Measurements from ENCODE around the gene CNTN5. TPM values are rescaled to one million over a fixed set of nuclear protein-coding genes. Genes with fewer than 3 reads are reported as not detected.
"Not testable (repeated sequence)": the region's sequence is repeated elsewhere in the genome, so short reads cannot be mapped to it uniquely, and the experiment has no call there.

CNTN5 gene
- total RNA-seq, 4 donors from 2014 or later, result not detected

DNA sequence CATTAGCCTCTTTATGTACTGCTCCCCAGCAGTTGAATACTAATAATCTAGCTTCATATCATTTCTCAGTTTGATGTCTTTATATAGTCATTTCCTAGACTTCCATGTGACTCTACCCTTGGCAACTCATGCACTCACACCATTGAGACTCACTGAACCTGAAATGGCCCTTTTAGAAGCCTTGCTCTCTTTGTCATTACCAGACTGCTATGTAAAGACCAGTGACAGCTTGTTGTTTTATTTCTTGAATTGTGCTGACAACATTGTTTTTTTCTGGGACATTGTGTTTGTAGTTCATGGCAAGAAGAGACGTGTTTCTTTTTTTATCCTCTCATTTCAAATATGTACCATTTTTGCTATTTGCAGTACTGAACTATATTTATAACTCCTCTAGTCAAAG is 256.5 kb downstream of the CNTN5 start:
- Histone ChIP-seq H3K36me3 (no peaks in the 10 kb centered on the region), H3K4me3 (no peak overlapping the region), H3K27ac (no peak overlapping the region), H3K4me1 (no peaks in the 10 kb centered on the region), H3K9me3 (no peaks in the 10 kb centered on the region), H3K27me3 (no peaks in the 10 kb centered on the region)
- no peak for DNase-seq (ENCODE audit: low spot score in 2 of 2)
- WGBS, result 20% methylated on average over 1 of the region's 1 CpG
- TF ChIP-seq POLR2A (IDR thresholded peaks at IDR 0.05) (no peak), POLR2AphosphoS5 (IDR thresholded peaks at IDR 0.05) (no peak), EP300 (IDR thresholded peaks at IDR 0.05) (no peak)
- TF ChIP-seq, protein P1, sequence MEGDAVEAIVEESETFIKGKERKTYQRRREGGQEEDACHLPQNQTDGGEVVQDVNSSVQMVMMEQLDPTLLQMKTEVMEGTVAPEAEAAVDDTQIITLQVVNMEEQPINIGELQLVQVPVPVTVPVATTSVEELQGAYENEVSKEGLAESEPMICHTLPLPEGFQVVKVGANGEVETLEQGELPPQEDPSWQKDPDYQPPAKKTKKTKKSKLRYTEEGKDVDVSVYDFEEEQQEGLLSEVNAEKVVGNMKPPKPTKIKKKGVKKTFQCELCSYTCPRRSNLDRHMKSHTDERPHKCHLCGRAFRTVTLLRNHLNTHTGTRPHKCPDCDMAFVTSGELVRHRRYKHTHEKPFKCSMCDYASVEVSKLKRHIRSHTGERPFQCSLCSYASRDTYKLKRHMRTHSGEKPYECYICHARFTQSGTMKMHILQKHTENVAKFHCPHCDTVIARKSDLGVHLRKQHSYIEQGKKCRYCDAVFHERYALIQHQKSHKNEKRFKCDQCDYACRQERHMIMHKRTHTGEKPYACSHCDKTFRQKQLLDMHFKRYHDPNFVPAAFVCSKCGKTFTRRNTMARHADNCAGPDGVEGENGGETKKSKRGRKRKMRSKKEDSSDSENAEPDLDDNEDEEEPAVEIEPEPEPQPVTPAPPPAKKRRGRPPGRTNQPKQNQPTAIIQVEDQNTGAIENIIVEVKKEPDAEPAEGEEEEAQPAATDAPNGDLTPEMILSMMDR (IDR thresholded peaks at IDR 0.05), result no peak

DNA sequence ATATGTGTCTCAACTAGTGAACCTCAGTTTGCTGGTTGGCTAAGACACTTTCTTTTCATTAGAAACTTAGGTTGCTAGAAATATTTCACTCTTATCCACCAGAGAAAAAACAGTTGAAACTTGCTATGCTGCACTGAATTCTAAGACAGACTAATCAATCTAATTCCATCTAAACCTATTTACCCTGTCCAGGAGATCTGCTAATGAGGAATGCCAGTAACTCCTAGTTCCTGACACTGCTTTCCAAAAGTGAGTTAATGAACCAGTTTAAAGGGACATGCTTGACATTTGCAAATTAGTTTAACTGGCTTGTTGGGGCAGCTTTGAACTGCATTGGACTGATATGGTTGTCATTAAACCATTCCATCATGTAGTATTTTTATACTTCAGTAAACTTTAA is 258.5 kb downstream of the CNTN5 start:
- no peak for DNase-seq (ENCODE audit: low spot score in 2 of 2)
- no peak overlapping the region for H3K27ac ChIP-seq
- TF ChIP-seq EP300 (IDR thresholded peaks at IDR 0.05), result no peak
- TF ChIP-seq POLR2A (IDR thresholded peaks at IDR 0.05), result no peak
- no peak for TF ChIP-seq POLR2AphosphoS5 (IDR thresholded peaks at IDR 0.05)
- TF ChIP-seq, protein P1 (IDR thresholded peaks at IDR 0.05), result no peak
- no peak overlapping the region for H3K4me3 ChIP-seq
- H3K36me3 ChIP-seq, result no peaks in the 10 kb centered on the region
- H3K27me3 ChIP-seq, result no peaks in the 10 kb centered on the region
- no peaks in the 10 kb centered on the region for H3K9me3 ChIP-seq
- no peaks in the 10 kb centered on the region for H3K4me1 ChIP-seq

DNA sequence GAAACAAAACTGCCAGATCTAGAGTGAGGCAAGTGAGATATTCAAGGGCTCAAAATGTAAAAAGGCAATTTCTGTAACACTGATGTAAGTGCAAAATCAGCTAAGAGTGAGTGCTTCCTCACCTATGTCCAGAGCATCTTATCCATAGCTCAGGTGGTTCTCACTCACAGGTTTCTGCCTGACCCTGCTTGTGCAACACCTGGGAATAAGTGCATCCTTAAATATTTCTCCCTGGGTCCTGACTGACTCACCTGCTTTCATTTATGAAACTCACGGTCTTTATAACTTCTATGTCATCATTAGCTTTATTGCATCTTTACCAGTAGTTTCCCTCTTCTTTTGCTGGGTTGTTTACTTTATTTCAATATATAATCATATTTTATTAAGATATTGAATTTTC is 260.6 kb downstream of the CNTN5 start:
- Histone ChIP-seq H3K27ac (no peak overlapping the region), H3K36me3 (no peaks in the 10 kb centered on the region), H3K9me3 (no peaks in the 10 kb centered on the region), H3K4me3 (no peak overlapping the region), H3K27me3 (no peaks in the 10 kb centered on the region), H3K4me1 (no peaks in the 10 kb centered on the region)
- TF ChIP-seq, protein P1 (IDR thresholded peaks at IDR 0.05), result no peak
- TF ChIP-seq EP300 (IDR thresholded peaks at IDR 0.05) (no peak), POLR2A (IDR thresholded peaks at IDR 0.05) (no peak), POLR2AphosphoS5 (IDR thresholded peaks at IDR 0.05) (no peak)
- 58% methylated on average over 1 of the region's 1 CpG for WGBS
- no peak for DNase-seq (ENCODE audit: low spot score in 2 of 2)

DNA sequence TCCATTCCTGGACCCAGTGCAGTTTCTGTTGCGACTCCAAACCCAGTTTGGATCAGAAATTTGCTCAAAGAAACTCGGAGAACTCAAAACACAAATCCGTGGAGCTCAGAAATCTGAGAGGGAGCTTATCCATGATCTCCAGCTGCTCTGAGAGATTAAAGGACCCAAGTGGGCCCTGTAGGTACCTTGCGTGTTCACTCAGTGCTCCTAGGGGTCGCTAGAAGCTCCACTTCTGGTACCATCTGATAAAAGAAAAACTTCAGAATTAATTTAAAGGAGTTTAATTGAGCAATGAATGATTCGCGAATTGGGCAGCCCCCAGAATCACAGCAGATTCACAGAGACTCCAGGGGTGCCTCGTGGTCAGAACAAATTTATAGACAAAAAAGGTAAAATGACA is 277.2 kb downstream of the CNTN5 start:
- not testable (repeated sequence) for DNase-seq (ENCODE audit: low spot score in 2 of 2); H3K36me3 ChIP-seq; H3K27me3 ChIP-seq; H3K4me1 ChIP-seq; H3K9me3 ChIP-seq; H3K27ac ChIP-seq; H3K4me3 ChIP-seq
- WGBS, result 80% methylated on average over 8 of the region's 8 CpGs

DNA sequence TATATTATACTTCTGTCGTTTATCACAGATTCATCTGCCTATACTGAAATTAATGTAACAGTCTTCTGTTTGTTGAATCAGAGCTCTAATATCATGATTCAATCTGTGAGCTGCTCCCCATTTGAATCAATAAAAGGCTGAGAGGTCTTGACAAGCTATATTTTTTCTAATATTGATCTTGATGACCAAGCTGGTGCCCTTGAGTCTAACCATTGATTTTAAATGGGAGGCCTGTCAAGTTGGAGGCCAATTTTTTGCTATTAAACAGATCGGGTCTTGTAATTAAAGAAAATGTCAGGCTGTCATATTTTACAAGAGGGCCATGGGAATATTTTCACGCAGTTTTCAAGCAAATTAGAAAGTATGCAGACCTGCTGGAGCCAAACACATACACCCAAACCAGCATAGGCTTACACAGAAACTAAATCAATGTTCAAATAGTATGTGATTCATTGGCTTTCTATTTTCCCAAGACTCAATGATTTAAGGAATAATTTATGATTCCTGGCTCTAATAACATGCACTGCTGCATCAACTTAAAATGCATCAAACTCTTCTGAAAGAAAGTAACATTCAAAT is 286.9 kb downstream of the CNTN5 start:
- TF ChIP-seq POLR2AphosphoS5 (IDR thresholded peaks at IDR 0.05), result no peak
- TF ChIP-seq POLR2A (IDR thresholded peaks at IDR 0.05), result no peak
- no peak for TF ChIP-seq EP300 (IDR thresholded peaks at IDR 0.05)
- TF ChIP-seq, protein P1 (IDR thresholded peaks at IDR 0.05), result no peak
- Histone ChIP-seq H3K9me3 (no peaks in the 10 kb centered on the region), H3K4me3 (no peak overlapping the region), H3K4me1 (no peaks in the 10 kb centered on the region), H3K36me3 (no peaks in the 10 kb centered on the region), H3K27ac (no peak overlapping the region), H3K27me3 (no peaks in the 10 kb centered on the region)
- WGBS, result 46% methylated on average over 3 of the region's 3 CpGs
- DNase-seq (ENCODE audit: low spot score in 2 of 2), result no peak

DNA sequence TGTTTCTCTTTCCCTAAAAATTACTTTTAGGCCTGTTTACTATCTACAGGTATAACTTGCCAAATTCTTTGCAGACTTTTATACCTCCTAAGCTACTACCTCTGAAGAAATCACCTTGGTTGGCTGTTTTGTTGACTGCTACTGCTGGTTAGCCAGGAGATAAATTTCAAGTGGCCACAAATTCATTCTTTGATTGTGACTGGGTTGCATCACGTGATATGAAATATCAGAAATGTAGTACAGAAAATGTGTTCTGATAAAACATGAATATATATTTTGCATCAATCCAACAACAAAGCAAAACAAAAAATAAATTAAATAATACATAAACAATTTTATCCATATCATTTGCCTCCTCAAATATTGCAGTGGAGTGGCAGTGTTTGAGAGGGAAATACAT is 291.1 kb downstream of the CNTN5 start:
- no peaks in the 10 kb centered on the region for H3K27me3 ChIP-seq
- no peaks in the 10 kb centered on the region for H3K9me3 ChIP-seq
- H3K4me3 ChIP-seq, result no peak overlapping the region
- TF ChIP-seq EP300 (IDR thresholded peaks at IDR 0.05) (no peak), POLR2A (IDR thresholded peaks at IDR 0.05) (no peak), POLR2AphosphoS5 (IDR thresholded peaks at IDR 0.05) (no peak)
- TF ChIP-seq, protein P1 (IDR thresholded peaks at IDR 0.05), result no peak
- H3K36me3 ChIP-seq, result no peaks in the 10 kb centered on the region
- WGBS, result 91% methylated on average over 1 of the region's 1 CpG
- DNase-seq (ENCODE audit: low spot score in 2 of 2), result no peak
- no peaks in the 10 kb centered on the region for H3K4me1 ChIP-seq
- no peak overlapping the region for H3K27ac ChIP-seq

All from suprapubic skin (tissue), 4 donors.